Stromal cell of bone marrow (primary cell): ENCODE results near the gene GAS6.
A peak's percentile ranks its signal among the peaks of the same experiment; 100 is the strongest.
"Not testable (repeated sequence)": the region's sequence is repeated elsewhere in the genome, so short reads cannot be mapped to it uniquely, and the experiment has no call there.

Source experiments
- DNase-seq: peaks from one replicate; pipeline ENCODE4 v3.0.0-alpha.2; 2012; ENCODE audit warnings: low read depth

The GAS6 gene

DNA sequence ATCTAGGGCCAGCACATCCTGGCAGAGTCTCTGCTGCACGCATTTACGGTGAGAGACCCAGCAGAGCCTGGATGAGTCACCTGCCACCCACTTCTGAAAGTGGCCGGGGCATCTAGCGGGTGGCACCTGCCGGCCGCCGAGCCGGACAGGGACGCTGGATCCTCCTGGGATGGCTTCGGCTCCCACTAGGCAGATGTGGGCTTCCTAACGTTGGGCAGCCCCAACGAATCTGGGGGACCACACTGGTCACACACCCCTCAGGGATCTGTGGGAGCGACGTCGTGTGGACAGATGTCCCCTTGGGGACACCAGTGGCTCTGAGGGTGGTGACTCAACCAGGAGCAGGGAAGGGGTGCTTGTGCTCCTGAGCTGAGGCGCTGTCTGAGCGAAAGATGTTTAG, 72.7 kb downstream of the GAS6 start:
- no peak for DNase-seq

DNA sequence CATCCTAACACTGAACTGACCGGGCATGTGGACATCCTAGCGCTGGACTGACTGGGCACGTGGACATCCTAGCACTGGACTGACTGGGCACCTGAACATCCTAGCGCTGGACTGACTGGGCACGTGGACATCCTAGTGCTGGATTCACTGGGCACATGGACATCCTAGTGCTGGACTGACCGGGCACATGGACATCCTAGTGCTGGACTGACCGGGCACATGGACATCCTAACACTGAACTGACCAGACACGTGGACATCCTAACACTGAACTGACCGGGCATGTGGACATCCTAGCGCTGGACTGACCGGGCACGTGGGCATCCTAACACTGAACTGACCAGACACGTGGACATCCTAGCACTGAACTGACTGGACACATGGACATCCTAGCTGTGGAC, 73.9 kb downstream of the GAS6 start:
- not testable (repeated sequence) for DNase-seq

- DNase-seq: no peak
Measured at GRCh38 chr13:113789167-113789566, 74.7 kb downstream of the GAS6 start.

- DNase-seq: no peak
Measured at GRCh38 chr13:113788413-113789135, 75.3 kb downstream of the GAS6 start.

GRCh38 chr13:113787694-113788093, 76.2 kb downstream of the GAS6 start:
- no peak for DNase-seq

GRCh38 chr13:113786262-113786841, 77.5 kb downstream of the GAS6 start:
- DNase-seq: no peak

DNA sequence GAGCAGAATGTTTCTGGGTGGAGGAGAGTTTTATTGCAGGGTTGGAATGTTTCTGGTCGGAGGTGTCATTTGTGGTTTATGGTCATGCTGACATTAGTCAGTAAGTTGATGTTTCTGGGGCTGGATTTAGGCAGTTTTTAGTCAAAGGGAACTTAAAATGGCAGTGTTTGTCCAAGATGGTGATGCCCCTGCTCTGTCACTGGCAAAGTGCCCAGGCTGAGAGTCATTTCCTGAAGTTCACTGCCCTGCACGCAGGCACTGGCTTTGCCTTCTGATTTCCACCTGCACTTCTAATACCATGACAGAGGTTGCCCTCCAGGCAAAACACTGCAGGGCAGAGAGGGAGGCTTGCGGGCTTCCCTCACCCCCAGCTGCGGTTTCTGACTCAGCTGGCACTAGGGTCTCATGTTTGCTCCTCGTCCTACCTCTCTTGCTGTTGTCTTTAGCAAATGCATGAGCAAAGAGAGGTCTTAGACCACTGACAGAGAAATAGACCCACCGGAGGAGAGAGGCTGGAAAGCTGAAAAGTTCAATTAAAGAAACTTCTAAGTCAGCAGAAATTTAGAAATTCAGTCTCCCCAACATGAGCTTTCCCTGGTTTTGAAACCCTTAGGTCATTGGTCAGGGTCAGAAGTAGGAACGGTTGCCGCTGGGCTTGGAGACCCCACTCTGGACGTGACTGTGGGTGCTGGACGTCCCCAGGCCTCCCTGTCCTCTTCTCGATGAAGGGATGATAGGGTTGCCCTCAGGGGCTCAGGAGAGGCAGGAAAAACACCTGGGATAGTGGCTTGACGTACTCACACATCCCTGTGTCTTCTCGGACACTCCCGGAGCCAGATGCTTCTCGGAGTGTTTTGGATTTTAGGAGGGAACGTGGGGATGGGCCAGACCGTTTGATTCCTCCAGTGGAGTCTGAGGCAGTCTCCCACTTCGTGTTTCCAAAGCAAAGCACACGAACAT, 78.5 kb downstream of the GAS6 start:
- peak; percentile 84 for DNase-seq

- no peak for DNase-seq
Measured at GRCh38 chr13:113784645-113785024, 79.2 kb downstream of the GAS6 start.

DNA sequence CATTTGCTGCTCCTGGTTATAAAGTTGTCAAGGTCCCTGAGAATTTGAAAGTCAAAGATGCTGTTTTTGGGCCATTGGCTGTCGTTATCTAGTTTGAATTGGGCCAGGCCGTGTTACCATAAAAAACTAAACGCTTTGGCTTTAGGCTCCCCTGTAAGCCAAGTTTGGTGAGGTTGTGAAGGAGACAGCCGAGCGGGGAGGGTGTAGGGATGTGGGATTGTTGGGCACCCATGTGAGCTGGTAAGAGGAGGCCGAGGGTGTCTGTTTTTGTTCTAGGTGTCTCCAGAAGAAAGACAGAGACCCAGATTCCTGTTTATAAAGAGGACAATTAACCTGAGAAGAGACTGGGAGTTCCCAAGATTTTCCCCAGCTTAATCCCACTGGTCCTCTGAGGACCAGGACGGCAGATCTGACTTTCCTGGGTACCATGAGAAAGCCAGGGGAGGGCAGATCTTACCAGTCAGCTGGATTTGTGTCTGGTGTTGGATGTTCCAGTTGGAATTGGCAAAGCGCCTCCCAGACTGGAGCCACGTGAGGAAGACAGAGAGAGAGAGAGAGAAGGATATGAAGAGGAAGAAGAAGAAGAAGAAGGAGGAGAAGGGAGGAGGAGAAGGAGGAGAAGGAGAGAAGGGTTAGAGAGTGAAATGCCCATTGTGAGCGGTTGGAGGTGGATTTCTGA, 79.8 kb downstream of the GAS6 start:
- no peak for DNase-seq

- DNase-seq: no peak
Measured at GRCh38 chr13:113783200-113783881, 80.5 kb downstream of the GAS6 start.

DNA sequence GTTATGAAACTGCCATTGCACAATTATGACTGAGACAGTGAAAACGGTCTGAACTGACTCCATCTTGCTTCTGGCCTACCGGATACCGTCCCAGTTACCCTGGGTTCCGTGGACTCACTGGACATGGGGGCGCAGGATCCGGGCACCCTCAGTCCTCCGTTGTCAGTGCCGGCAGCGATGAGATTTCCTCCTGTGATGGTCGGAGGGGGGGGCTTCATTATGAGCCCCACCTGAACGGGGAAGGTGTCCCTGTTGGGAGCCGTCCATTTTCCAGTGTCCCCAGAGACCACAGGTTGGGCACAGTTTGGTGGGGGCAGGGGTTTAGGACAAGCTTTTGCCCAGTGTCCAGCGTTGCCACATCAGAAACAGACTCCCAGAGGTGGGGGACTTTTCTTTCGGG, 81.4 kb downstream of the GAS6 start:
- no peak for DNase-seq

DNA sequence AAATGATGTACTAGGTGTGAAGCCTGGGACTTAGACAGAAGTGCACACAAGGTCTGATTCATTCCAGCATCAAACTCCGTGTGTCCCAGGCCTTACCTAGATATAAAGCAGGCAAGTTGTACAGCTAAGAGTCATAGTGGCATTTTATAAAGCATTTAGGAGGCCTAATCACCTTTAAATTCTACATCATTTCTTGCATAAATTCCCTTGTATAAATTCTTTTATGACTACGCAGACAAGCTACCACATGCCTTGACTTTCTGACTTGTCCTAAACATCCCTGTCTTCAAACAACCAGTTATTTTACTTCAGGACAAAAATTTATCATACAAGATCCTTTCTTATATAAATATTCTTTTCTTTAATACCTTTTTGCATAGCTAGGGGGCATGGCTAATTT, 82.3 kb downstream of the GAS6 start:
- no peak for DNase-seq

DNA sequence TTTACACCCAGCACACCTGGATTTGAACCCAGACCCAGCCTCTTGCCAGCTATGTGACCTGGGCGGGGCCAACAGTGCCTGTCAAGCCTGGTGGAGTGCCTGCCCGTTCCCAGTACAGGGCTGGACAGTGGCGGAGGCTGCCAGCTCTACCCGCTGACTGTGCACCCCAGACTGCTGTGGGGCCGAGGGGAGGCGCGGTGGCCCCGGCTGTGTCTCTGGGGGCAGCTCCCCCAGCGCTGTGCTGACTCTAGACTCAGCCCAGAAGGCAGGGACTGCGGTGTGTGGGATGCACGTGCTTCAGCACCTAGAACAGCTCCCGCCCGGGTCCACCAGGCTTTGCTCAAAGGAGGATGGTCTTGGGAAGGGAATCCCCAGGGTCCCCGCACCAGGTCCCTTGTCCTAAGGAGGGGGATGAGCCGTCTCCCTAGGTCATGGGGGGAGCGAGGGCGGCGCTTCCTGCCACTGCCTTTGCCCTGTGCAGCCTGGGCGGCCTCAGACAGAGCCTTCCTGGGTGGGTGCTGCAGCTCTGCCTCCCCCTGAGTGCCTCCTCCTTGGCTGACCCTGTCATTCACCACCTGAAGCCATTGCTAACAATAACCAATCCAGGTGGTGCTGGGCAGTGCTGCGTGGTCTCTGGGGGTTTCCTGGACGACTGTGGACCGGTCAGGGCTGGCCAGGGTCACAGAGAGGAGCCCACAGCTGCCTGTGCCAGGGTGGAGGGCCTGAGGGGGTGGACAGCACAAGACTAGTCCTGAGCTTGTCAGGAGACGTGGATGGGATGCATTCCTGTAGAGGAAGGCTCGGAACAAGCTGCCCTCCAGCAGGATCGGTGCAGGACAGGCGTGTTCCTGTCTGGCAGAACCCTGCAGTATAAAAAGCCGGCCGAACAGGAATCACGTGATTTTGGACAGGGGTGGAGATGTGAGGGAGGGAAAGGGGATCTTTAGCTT, 86.3 kb downstream of the GAS6 start:
- no peak for DNase-seq

DNA sequence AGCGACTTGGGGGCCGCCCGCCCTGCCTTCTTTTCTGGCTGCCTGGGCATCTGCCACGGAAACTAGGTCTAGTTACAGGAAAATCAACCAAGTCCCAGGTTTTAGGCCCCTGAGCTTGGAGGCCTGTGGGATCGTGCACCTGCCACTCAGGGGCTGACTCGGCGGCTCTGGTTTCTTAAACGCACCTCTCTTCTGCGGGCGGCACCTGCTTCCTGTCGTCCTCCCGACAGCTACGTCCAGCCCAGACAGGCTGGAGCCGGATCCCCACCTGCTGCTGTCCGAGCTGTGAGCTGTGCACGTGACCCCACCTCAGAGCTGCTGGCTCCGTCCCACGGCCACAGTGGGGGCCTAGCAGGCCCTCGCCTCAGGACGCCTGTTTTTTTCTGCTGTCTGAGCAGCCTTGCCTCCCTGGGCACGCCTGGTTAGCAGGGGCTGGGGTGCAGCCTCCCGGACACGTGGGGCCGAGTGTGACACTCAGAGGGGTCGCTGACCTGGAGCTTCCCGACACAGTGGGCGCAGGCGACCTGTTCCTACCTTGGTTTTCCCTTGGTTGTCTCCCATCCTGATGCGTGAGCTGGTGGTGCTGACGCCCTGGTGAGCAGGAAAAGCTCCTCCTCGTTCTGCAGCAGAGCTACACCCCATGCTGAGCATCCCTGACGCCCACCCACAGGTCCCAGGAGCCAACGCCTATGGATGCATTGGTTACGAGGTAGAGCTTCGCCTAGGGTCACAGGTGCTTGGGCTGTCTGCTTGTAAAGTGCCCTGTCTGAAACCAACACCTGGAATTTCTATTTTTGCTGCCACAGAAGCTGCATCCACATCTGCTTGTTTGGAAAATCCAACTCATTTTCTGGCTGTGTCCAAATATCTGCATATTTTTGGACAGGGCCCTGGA, 87.4 kb downstream of the GAS6 start:
- DNase-seq: no peak

DNA sequence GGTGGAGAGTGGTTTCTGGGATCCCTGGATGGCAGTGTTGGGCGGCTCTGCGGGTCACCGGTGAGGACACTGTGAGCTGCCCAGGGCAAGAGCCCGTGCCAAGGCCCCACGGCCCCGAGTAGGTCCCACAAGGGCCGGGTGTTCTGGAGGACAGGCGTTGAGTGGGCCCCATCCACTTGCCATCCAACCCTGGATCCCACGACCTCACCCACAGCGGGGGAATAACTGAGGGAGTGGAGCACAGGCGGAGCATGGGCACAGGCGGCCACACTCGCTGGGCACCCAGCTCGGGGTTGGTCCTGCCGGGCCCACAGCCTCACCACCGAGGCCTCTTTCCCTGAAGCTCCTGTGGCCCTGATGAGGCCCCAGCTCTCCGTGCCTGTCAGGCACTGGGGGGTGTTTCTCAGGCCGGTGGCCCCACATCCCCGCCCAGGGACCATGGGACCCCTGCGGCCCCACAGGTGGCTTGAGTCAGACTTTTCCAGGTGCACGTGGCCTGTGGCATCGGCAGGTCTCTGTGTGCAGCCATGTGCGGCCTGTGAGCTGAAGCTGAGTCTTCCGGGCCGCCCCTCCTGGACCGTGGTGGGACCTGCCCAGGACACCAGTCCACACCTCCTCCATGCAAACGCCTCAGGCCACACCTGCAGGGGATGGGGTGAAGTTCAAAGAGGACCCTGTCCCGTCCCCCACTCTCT, 88.3 kb downstream of the GAS6 start:
- no peak for DNase-seq

DNA sequence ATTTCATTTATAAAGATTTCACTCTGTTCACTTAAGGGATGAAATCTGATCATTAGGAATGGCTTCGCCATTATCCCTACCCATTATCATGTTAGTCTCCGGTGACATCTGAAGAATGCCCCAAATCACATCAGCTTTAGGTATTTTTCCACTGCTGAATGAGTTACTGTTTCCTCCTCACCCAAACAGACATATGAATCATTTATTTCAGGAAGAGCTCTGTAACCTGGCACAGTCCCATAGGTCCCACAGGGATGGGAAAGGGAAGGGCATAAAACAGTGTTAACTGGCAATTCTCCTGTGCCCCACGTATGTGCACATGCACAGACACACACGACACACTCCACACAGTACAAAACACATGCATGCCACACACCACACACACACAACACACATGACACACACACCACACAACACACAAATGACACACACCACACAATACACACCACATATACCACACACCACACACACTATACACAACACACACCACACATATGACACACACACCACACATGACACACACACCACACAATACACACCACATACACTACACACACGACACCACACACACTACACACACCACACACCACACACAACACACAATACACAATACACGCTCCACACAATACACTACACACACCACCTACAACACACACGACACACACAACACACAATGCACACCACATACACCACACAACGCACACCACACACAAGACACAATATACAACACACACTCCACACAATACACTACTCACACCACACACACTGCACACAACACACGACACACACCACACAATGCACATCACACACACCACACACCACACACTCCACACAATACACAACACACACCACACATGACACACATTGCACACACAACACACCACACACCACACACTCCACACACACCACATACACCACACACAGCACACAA, 89.4 kb downstream of the GAS6 start:
- peak; percentile 81 for DNase-seq

DNA sequence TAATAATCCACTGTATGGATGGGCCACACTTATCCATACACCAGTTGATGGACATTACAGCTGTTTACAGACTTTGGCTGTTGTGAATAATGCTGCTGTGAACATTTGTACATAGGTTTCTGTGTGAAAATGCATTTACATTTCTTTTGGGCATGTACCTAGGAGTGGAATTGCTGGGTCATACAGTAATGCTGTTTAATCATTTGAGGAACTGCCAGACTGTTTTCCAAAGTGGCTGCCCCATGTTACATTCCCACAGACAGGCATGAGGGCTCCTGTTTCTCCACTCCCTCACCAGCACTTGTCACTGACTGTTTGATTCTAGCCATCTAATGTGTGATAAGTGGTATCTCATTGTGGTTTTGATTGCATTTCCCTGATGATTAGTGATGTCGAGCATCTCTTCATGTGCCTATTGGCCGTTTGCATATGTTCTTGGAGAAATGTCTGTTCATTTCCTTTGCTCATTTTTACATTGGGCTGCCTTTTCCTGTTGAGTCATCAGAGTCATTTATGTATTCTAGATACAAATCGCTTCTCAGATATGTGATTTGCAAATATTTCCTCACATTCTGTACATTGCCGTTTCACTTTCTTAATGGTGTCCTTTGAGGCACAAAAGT, 92.1 kb downstream of the GAS6 start:
- DNase-seq: no peak
